H1 (cell line): Measurements from ENCODE around the gene RAB26. TPM values are rescaled to one million over a fixed set of nuclear protein-coding genes. Genes with fewer than 3 reads are reported as not detected.

Experiments
- CTCF ChIA-PET: fragments of 300-600 bp; sonication (Branson Sonifier 250); formaldehyde crosslinking; loops from one replicate; lab custom pipeline; 2021; ENCODE audit not compliant: partially characterized antibody; lab: Charles Lee
- POLR2A ChIA-PET: fragments of 300-600 bp; sonication (Branson Sonifier 250); formaldehyde crosslinking; loops from one replicate; lab custom pipeline; 2021; ENCODE audit warnings: inconsistent platforms; ENCODE audit not compliant: partially characterized antibody; lab: Charles Lee
- DNase-seq, 2 experiments: peaks; one replicate each; pipeline versions ENCODE4 v3.0.0 to v3.0.0-alpha.2; 2010 to 2022; ENCODE audit warnings: low spot score in 2 of 2, low read depth in 1 of 2, mixed read lengths in 1 of 2
- FAIRE-seq: peaks from 2 replicates; lab custom pipeline; 2011; peaks lifted over from hg19 to GRCh38; lab: Jason Lieb, UNC
- H2AFZ ChIP-seq: 2 replicates; pipeline ENCODE4 v1.8.1; 2012; ENCODE audit warnings: low read length, inconsistent platforms
- H2AK5ac ChIP-seq: 2 replicates; pipeline ENCODE4 v1.6.1; 2013; ENCODE audit warnings: low read depth, low read length
- H2BK120ac ChIP-seq: replicated peaks from 2 replicates; pipeline ENCODE3; 2013; ENCODE audit warnings: low read depth, low read length, inconsistent platforms
- H2BK12ac ChIP-seq: 2 replicates; pipeline ENCODE4 v1.6.1; 2013; ENCODE audit warnings: low read depth, low read length
- H2BK15ac ChIP-seq: 2 replicates; pipeline ENCODE4 v1.6.1; 2013; ENCODE audit warnings: low read length
- H2BK20ac ChIP-seq: 2 replicates; pipeline ENCODE4 v1.6.1; 2013; ENCODE audit warnings: low read length
- H2BK5ac ChIP-seq: 2 replicates; pipeline ENCODE4 v1.6.1; 2013; ENCODE audit warnings: low read depth, low read length
- H3K14ac ChIP-seq: 2 replicates; pipeline ENCODE4 v1.6.1; 2013; ENCODE audit warnings: inconsistent platforms; ENCODE audit not compliant: insufficient read length
- H3K18ac ChIP-seq: 2 replicates; pipeline ENCODE4 v1.6.1; 2013; ENCODE audit warnings: low read length; ENCODE audit errors: extremely low read depth
- H3K23ac ChIP-seq: 2 replicates; pipeline ENCODE4 v1.6.1; 2013; ENCODE audit warnings: inconsistent platforms; ENCODE audit not compliant: insufficient read length
- H3K23me2 ChIP-seq: 2 replicates; pipeline ENCODE4 v1.6.1; 2013; ENCODE audit warnings: low read depth, low read length
- H3K27ac ChIP-seq: 2 replicates; pipeline ENCODE4 v1.6.1; 2011; ENCODE audit warnings: low read depth, low read length, inconsistent platforms
- H3K27me3 ChIP-seq, 4 experiments: replicated peaks in 1 of 4; 1 replicate in 1 of 4; 2 replicates in 3 of 4; pipeline versions ENCODE4 v1.6.1 to v1.8.1; 2011 to 2013; ENCODE audit warnings: low read length in 3 of 4, mild to moderate bottlenecking in 3 of 4, inconsistent platforms in 2 of 4, mixed read lengths in 2 of 4, moderate library complexity in 1 of 4; ENCODE audit not compliant: control insufficient read depth in 3 of 4, insufficient read depth in 3 of 4; ENCODE audit errors: extremely low read depth in 1 of 4
- H3K36me3 ChIP-seq, 4 experiments: 2 replicates each; pipeline versions ENCODE4 v1.6.1 to v1.8.1; 2011 to 2013; ENCODE audit warnings: mild to moderate bottlenecking in 4 of 4, low read length in 3 of 4, moderate library complexity in 2 of 4, control low read depth in 1 of 4, inconsistent platforms in 1 of 4; ENCODE audit not compliant: insufficient read depth in 4 of 4, control insufficient read depth in 2 of 4
- H3K4ac ChIP-seq: replicated peaks from 2 replicates; pipeline ENCODE3; 2013; ENCODE audit warnings: low read length, low read depth, mixed read lengths, inconsistent platforms; ENCODE audit not compliant: insufficient read length
- H3K4me1 ChIP-seq, 4 experiments: replicated peaks in 1 of 4; 1 replicate in 1 of 4; 2 replicates in 3 of 4; pipeline versions ENCODE4 v1.6.1 to v1.8.1; 2011 to 2013; ENCODE audit warnings: low read length in 3 of 4, inconsistent platforms in 2 of 4, mixed read lengths in 1 of 4; ENCODE audit not compliant: insufficient read depth in 4 of 4, control insufficient read depth in 3 of 4
- H3K4me2 ChIP-seq, 2 experiments: 2 replicates each; pipeline versions ENCODE4 v1.6.1 to v1.8.1; 2011 to 2013; ENCODE audit warnings: low read depth in 2 of 2, low read length in 2 of 2, control low read depth in 1 of 2, inconsistent platforms in 1 of 2, mild to moderate bottlenecking in 1 of 2; ENCODE audit not compliant: insufficient read depth in 1 of 2
- H3K4me3 ChIP-seq, 4 experiments: fragments of 200-600, 300-600 bp in 1 of 4; sonication (generic), shearing (Covaris generic), sonication (Bioruptor Twin) in 1 of 4; 2 replicates each; pipeline versions ENCODE4 v1.5.1 to v1.8.1; 2011 to 2016; ENCODE audit warnings: low read length in 4 of 4, low read depth in 3 of 4, control low read depth in 2 of 4, inconsistent platforms in 2 of 4, mild to moderate bottlenecking in 2 of 4, mixed read lengths in 1 of 4, moderate library complexity in 1 of 4; ENCODE audit not compliant: insufficient read depth in 2 of 4; ENCODE audit errors: extremely low read depth in 1 of 4
- H3K56ac ChIP-seq: replicated peaks from 2 replicates; pipeline ENCODE3; 2013; ENCODE audit warnings: low read depth, mild to moderate bottlenecking, mixed read lengths, low read length, inconsistent platforms; ENCODE audit not compliant: insufficient read length
- H3K79me1 ChIP-seq: 2 replicates; pipeline ENCODE4 v1.6.1; 2013; ENCODE audit warnings: low read depth, low read length, control low read depth
- H3K79me2 ChIP-seq, 2 experiments: 2 replicates each; pipeline versions ENCODE4 v1.6.1 to v1.8.1; 2012 to 2013; ENCODE audit warnings: low read length in 2 of 2, mild to moderate bottlenecking in 2 of 2, inconsistent platforms in 1 of 2; ENCODE audit not compliant: insufficient read depth in 2 of 2, control insufficient read depth in 1 of 2
- H3K9ac ChIP-seq, 4 experiments: replicated peaks in 1 of 4; 1 replicate in 1 of 4; 2 replicates in 3 of 4; pipeline versions ENCODE4 v1.6.1 to v1.8.1; 2011 to 2013; ENCODE audit warnings: low read depth in 3 of 4, low read length in 3 of 4, control low read depth in 2 of 4, mild to moderate bottlenecking in 2 of 4, moderate library complexity in 2 of 4, inconsistent platforms in 1 of 4; ENCODE audit errors: extremely low read depth in 1 of 4
- H3K9me3 ChIP-seq, 2 experiments: 2 replicates each; pipeline versions ENCODE4 v1.6.1 to v1.8.1; 2012 to 2013; ENCODE audit warnings: mild to moderate bottlenecking in 2 of 2, moderate library complexity in 2 of 2, control low read depth in 1 of 2, inconsistent platforms in 1 of 2, low read depth in 1 of 2, low read length in 1 of 2, mixed read lengths in 1 of 2; ENCODE audit not compliant: insufficient read depth in 2 of 2
- H4K20me1 ChIP-seq, 2 experiments: replicated peaks in 1 of 2; 2 replicates each; pipeline versions ENCODE3 to v1.8.1; 2011 to 2013; ENCODE audit warnings: inconsistent platforms in 2 of 2, low read length in 2 of 2, mild to moderate bottlenecking in 1 of 2; ENCODE audit not compliant: insufficient read depth in 2 of 2, control insufficient read depth in 1 of 2
- H4K5ac ChIP-seq: 2 replicates; pipeline ENCODE4 v1.6.1; 2013; ENCODE audit warnings: low read length, low read depth, mixed read lengths, inconsistent platforms; ENCODE audit not compliant: insufficient read length
- H4K8ac ChIP-seq: 2 replicates; pipeline ENCODE4 v1.8.0; 2013; ENCODE audit warnings: mild to moderate bottlenecking, moderate library complexity, low read length, inconsistent platforms; ENCODE audit not compliant: insufficient read depth; ENCODE audit errors: extremely low read depth
- H4K91ac ChIP-seq: replicated peaks from 2 replicates; pipeline ENCODE3; 2013; ENCODE audit warnings: low read length, mixed read lengths, inconsistent platforms; ENCODE audit not compliant: insufficient read length
- POLR2A ChIP-seq, 2 experiments: IDR thresholded peaks; 1 replicate in 1 of 2; 2 replicates in 1 of 2; pipeline ENCODE4 v1.6.1; 2011; ENCODE audit warnings: low read depth in 2 of 2, low read length in 2 of 2, mild to moderate bottlenecking in 2 of 2; ENCODE audit errors: control extremely low read depth in 1 of 2
- POLR2AphosphoS5 ChIP-seq: IDR thresholded peaks from 2 replicates; pipeline ENCODE4 v1.6.1; 2011; ENCODE audit warnings: low read depth, low read length
- POU5F1 ChIP-seq: IDR thresholded peaks from 2 replicates; pipeline ENCODE4 v1.6.1; 2011; ENCODE audit warnings: low read depth, mild to moderate bottlenecking, low read length, moderate library complexity
- SIN3A ChIP-seq, 2 experiments: IDR thresholded peaks in 1 of 2; conservative IDR thresholded peaks in 1 of 2; 2 replicates each; pipeline ENCODE4 v1.6.1; 2011 to 2012; ENCODE audit warnings: low read length in 2 of 2, improper control_type of control experiment in 1 of 2, low read depth in 1 of 2, mild to moderate bottlenecking in 1 of 2
- TAF7 ChIP-seq: optimal IDR thresholded peaks from 2 replicates; pipeline ENCODE3; 2011; ENCODE audit warnings: low read depth, mild to moderate bottlenecking, inconsistent platforms, low read length, moderate library complexity, borderline replicate concordance
- TBP ChIP-seq: IDR thresholded peaks from 2 replicates; pipeline ENCODE4 v1.6.1; 2011; ENCODE audit warnings: low read depth, low read length, improper control_type of control experiment
- YY1 ChIP-seq: IDR thresholded peaks from 2 replicates; pipeline ENCODE4 v1.6.1; 2011; ENCODE audit warnings: low read depth, mild to moderate bottlenecking, low read length
- WGBS, 2 experiments: shearing (Covaris generic) in 1 of 2; methylation state at CpG; one replicate each; pipeline versions ENCODE4 v1.1.6 to v1.1.7; 2013 to 2015; ENCODE audit warnings: low lambda C conversion rate in 2 of 2, mixed read lengths in 2 of 2, inconsistent platforms in 1 of 2, low coverage in 1 of 2, missing lambda C conversion rate in 1 of 2; ENCODE audit not compliant: insufficient replicate concordance in 2 of 2, insufficient coverage in 1 of 2, insufficient read length in 1 of 2; ENCODE audit errors: extremely low coverage in 1 of 2, missing lambda C conversion rate in 1 of 2; 5-methylcytosine and 5-hydroxymethylcytosine counted together
- polyA plus RNA-seq, 7 experiments: library from polyadenylated mRNA; depleted of rRNA in 3 of 7; stranded (reverse) in 5 of 7; unstranded in 2 of 7; fragments of >200 nt in 5 of 7; fragments of 200-250 nt in 2 of 7; gene quantifications; 1 replicate in 5 of 7; 2 replicates in 1 of 7; 4 replicates in 1 of 7; pipeline versions ENCODE4 v1.2.1 to v1.2.3, GENCODE V29; 2011 to 2013; ENCODE audit warnings: missing spikeins in 2 of 7, mixed read lengths in 2 of 7
- total RNA-seq: library from RNA; stranded (reverse); fragmentation: NEBNext Ultra II Directional; extraction: Animal tissue kit (Norgen Biotek cat#: 25700); gene quantifications from 2 replicates; pipeline ENCODE4 v1.2.1, GENCODE V29; 2021
- TF ChIP-seq, protein P1 (sequence below), 3 experiments: IDR thresholded peaks; 1 replicate in 2 of 3; 2 replicates in 1 of 3; pipeline versions ENCODE4 v1.5.1 to v1.6.1; 2011; ENCODE audit warnings: low read length in 3 of 3, mild to moderate bottlenecking in 3 of 3, inconsistent platforms in 2 of 3, low read depth in 1 of 3, moderate library complexity in 1 of 3; ENCODE audit not compliant: insufficient read depth in 1 of 3; ENCODE audit errors: control extremely low read depth in 1 of 3

RAB26 gene
- total and polyA plus RNA-seq, 2 of the 8 experiments (the other 6 are each of a cell fraction or from before 2014, with no cell fraction given) = 4.3 to 5.4 TPM

GRCh38 chr16:2150418-2151187 is 2.2 kb downstream of the RAB26 start:
- Histone ChIP-seq H4K8ac (no peak overlapping the region), H3K4ac (no peak overlapping the region), H4K20me1 (peaks cover 9 to 43% of the 10 kb centered on the region in 2 experiments), H3K27me3 (peaks cover 0 to 6% (median 2%) of the 10 kb centered on the region in 4 experiments; a peak in 2 of 7 replicates), H3K4me2 (peak overlapping the region; percentile 94 to 97), H2AK5ac (0 out of 2 replicates have a peak overlapping the region, but pooled peaks have one; percentile 49), H3K27ac (no peak overlapping the region), H3K56ac (no peak overlapping the region), H2BK120ac (no peak overlapping the region), H2BK20ac (no peak overlapping the region), H3K9ac (peak overlapping the region in 2 of 4 experiments; percentile 7 to 20; a peak in 1 of 7 replicates), H3K14ac (no peak overlapping the region), H2BK5ac (peak overlapping the region; percentile 67; the same call in 1 of the 2 replicates), H2AFZ (no peak overlapping the region), H3K23me2 (peaks cover 32% of the 10 kb centered on the region; the same call in 1 of the 2 replicates), H3K79me2 (peaks cover 9 to 30% of the 10 kb centered on the region in 2 experiments; a peak in 3 of 4 replicates), H2BK15ac (0 out of 2 replicates have a peak overlapping the region, but pooled peaks have one; percentile 72), H3K18ac (peak overlapping the region; percentile 38; the same call in 1 of the 2 replicates), H2BK12ac (peak overlapping the region; percentile 35; the same call in 1 of the 2 replicates), H3K23ac (no peak overlapping the region), H4K91ac (no peak overlapping the region), H3K36me3 (peaks cover 5 to 35% (median 13%) of the 10 kb centered on the region in 4 experiments; a peak in 7 of 8 replicates), H3K4me3 (peak overlapping the region; percentile 15 to 85 (median 41); a peak in 7 of 8 replicates), H4K5ac (no peak overlapping the region), H3K9me3 (no peaks in the 10 kb centered on the region), H3K79me1 (no peaks in the 10 kb centered on the region; the same call in 1 of the 2 replicates), H3K4me1 (peaks cover 3 to 36% (median 27%) of the 10 kb centered on the region in 4 experiments)
- DNase-seq = peak; percentile 80 to 83
- ChIA-PET CTCF (interaction anchor here (0.6 to 4.4 kb wide), 8 partner anchors 10 to 855 kb away, joined by 3 to 24 read pairs (median 4); partner anchors contain the start of gene TSC2), POLR2A (interaction anchor here (0.7 to 15.0 kb wide), 34 partner anchors 9 to 365 kb away, joined by 3 to 312 read pairs (median 4); partner anchors contain the start of genes BRICD5, MLST8, NOXO1 and NPW)
- WGBS, 2 experiments = 6% methylated on average over 18 of the region's 18 CpGs; no CpG with 5 or more reads in 1 of the 2 experiments
- FAIRE-seq = no peak
- TF ChIP-seq POU5F1 (no peak), TAF7 (no peak), YY1 (no peak), SIN3A (conservative IDR thresholded peaks at IDR 0.05 in 1 of 2, IDR thresholded peaks at IDR 0.05 in 1 of 2; ENCODE audit: low read depth in 1 of 2, low read length in 2 of 2) (no peak; a peak in 1 of 4 replicates), POLR2AphosphoS5 (peak; percentile 87), POLR2A (IDR thresholded peaks at IDR 0.05; ENCODE audit: control extremely low read depth in 1 of 2, low read depth in 2 of 2, low read length in 2 of 2) (peak in 1 of 2 experiments; percentile 12; a peak in 1 of 3 replicates), TBP (peak; percentile 43; the same call in 1 of the 2 replicates)
- TF ChIP-seq, protein P1, sequence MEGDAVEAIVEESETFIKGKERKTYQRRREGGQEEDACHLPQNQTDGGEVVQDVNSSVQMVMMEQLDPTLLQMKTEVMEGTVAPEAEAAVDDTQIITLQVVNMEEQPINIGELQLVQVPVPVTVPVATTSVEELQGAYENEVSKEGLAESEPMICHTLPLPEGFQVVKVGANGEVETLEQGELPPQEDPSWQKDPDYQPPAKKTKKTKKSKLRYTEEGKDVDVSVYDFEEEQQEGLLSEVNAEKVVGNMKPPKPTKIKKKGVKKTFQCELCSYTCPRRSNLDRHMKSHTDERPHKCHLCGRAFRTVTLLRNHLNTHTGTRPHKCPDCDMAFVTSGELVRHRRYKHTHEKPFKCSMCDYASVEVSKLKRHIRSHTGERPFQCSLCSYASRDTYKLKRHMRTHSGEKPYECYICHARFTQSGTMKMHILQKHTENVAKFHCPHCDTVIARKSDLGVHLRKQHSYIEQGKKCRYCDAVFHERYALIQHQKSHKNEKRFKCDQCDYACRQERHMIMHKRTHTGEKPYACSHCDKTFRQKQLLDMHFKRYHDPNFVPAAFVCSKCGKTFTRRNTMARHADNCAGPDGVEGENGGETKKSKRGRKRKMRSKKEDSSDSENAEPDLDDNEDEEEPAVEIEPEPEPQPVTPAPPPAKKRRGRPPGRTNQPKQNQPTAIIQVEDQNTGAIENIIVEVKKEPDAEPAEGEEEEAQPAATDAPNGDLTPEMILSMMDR (IDR thresholded peaks at IDR 0.05; ENCODE audit: control extremely low read depth in 1 of 3, insufficient read depth in 1 of 3, low read depth in 1 of 3, low read length in 3 of 3) = no peak
